Liver (tissue), 3 donors: ENCODE data around the gene CLEC1A.

ENCODE experiments used
- EGR1 ChIP-seq, 2 donors: IDR thresholded peaks; 2 replicates each; pipeline ENCODE4 v1.6.1; 2016 to 2018; ENCODE audit warnings: antibody characterized with exemption in 2 of 2, low read depth in 2 of 2
- GABPA ChIP-seq, 2 donors: IDR thresholded peaks in 1 of 2; conservative IDR thresholded peaks in 1 of 2; 2 replicates each; pipeline ENCODE4 v1.6.1; 2016; ENCODE audit warnings: antibody characterized with exemption in 2 of 2, mild to moderate bottlenecking in 1 of 2, moderate library complexity in 1 of 2
- HNF4G ChIP-seq: IDR thresholded peaks from 2 replicates; pipeline ENCODE4 v1.6.1; 2016; ENCODE audit warnings: antibody characterized with exemption
- JUND ChIP-seq, 2 donors: IDR thresholded peaks; 2 replicates each; pipeline ENCODE4 v1.6.1; 2016; ENCODE audit warnings: antibody characterized with exemption in 2 of 2
- RXRA ChIP-seq, 2 donors: IDR thresholded peaks; 2 replicates each; pipeline ENCODE4 v1.6.1; 2017 to 2018; ENCODE audit warnings: antibody characterized with exemption in 2 of 2, mild to moderate bottlenecking in 1 of 2
- SP1 ChIP-seq: IDR thresholded peaks from 2 replicates; pipeline ENCODE4 v1.6.1; 2018; ENCODE audit warnings: antibody characterized with exemption, mild to moderate bottlenecking
- TAF1 ChIP-seq: conservative IDR thresholded peaks from 2 replicates; pipeline ENCODE4 v1.6.1; 2016; ENCODE audit warnings: antibody characterized with exemption, mild to moderate bottlenecking
- YY1 ChIP-seq: IDR thresholded peaks from 2 replicates; pipeline ENCODE4 v1.6.1; 2016; ENCODE audit warnings: antibody characterized with exemption, mild to moderate bottlenecking
- TF ChIP-seq, protein P1 (sequence below): fragments of 150-350 bp; IDR thresholded peaks from 2 replicates; pipeline ENCODE4 v1.5.1; 2017; ENCODE audit warnings: improper control_type of control experiment, low read depth, low read length; ENCODE audit not compliant: missing input control
- TF ChIP-seq, protein P2 (sequence below): IDR thresholded peaks from 2 replicates; pipeline ENCODE4 v1.6.1; 2016; ENCODE audit warnings: antibody characterized with exemption
- TF ChIP-seq, protein P3 (sequence below): IDR thresholded peaks from 2 replicates; pipeline ENCODE4 v1.6.1; 2016; ENCODE audit warnings: antibody characterized with exemption, mild to moderate bottlenecking
- TF ChIP-seq, protein P4 (sequence below): IDR thresholded peaks from 2 replicates; pipeline ENCODE4 v1.6.1; 2016; ENCODE audit warnings: antibody characterized with exemption
- donor health status: healthy.
- donor health status: healthy.

DNA sequence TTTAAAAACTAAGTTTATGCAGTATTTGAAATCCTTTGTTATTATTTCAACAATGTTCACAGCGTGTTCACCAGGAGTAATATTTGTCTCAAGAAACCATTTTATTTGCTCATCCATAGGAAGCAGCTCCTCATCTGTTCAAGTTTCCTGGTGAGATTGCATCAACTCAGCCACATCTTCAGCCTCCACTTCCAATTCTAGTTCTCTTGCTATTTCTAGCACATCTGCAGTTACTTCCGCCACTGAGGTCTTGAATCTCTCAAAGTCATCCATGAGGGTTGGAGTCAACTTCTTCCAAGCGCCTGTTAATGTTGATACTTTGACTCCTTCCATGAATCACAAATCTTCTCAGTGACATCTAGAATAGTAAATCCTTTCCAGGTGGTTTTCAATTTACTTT, 50.3 kb downstream of the CLEC1A start:
- TF ChIP-seq JUND (IDR thresholded peaks at IDR 0.05) (no peak), YY1 (no peak), SP1 (no peak), HNF4G (no peak), TAF1 (no peak), GABPA (IDR thresholded peaks at IDR 0.05 in 1 of 2, conservative IDR thresholded peaks at IDR 0.05 in 1 of 2) (no peak), RXRA (IDR thresholded peaks at IDR 0.05) (no peak), EGR1 (IDR thresholded peaks at IDR 0.05; ENCODE audit: low read depth in 2 of 2) (no peak)
- TF ChIP-seq, protein P1, sequence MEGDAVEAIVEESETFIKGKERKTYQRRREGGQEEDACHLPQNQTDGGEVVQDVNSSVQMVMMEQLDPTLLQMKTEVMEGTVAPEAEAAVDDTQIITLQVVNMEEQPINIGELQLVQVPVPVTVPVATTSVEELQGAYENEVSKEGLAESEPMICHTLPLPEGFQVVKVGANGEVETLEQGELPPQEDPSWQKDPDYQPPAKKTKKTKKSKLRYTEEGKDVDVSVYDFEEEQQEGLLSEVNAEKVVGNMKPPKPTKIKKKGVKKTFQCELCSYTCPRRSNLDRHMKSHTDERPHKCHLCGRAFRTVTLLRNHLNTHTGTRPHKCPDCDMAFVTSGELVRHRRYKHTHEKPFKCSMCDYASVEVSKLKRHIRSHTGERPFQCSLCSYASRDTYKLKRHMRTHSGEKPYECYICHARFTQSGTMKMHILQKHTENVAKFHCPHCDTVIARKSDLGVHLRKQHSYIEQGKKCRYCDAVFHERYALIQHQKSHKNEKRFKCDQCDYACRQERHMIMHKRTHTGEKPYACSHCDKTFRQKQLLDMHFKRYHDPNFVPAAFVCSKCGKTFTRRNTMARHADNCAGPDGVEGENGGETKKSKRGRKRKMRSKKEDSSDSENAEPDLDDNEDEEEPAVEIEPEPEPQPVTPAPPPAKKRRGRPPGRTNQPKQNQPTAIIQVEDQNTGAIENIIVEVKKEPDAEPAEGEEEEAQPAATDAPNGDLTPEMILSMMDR: no peak
- TF ChIP-seq, protein P2, sequence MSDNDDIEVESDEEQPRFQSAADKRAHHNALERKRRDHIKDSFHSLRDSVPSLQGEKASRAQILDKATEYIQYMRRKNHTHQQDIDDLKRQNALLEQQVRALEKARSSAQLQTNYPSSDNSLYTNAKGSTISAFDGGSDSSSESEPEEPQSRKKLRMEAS: no peak
- TF ChIP-seq, protein P3, sequence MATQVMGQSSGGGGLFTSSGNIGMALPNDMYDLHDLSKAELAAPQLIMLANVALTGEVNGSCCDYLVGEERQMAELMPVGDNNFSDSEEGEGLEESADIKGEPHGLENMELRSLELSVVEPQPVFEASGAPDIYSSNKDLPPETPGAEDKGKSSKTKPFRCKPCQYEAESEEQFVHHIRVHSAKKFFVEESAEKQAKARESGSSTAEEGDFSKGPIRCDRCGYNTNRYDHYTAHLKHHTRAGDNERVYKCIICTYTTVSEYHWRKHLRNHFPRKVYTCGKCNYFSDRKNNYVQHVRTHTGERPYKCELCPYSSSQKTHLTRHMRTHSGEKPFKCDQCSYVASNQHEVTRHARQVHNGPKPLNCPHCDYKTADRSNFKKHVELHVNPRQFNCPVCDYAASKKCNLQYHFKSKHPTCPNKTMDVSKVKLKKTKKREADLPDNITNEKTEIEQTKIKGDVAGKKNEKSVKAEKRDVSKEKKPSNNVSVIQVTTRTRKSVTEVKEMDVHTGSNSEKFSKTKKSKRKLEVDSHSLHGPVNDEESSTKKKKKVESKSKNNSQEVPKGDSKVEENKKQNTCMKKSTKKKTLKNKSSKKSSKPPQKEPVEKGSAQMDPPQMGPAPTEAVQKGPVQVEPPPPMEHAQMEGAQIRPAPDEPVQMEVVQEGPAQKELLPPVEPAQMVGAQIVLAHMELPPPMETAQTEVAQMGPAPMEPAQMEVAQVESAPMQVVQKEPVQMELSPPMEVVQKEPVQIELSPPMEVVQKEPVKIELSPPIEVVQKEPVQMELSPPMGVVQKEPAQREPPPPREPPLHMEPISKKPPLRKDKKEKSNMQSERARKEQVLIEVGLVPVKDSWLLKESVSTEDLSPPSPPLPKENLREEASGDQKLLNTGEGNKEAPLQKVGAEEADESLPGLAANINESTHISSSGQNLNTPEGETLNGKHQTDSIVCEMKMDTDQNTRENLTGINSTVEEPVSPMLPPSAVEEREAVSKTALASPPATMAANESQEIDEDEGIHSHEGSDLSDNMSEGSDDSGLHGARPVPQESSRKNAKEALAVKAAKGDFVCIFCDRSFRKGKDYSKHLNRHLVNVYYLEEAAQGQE: no peak
- TF ChIP-seq, protein P4, sequence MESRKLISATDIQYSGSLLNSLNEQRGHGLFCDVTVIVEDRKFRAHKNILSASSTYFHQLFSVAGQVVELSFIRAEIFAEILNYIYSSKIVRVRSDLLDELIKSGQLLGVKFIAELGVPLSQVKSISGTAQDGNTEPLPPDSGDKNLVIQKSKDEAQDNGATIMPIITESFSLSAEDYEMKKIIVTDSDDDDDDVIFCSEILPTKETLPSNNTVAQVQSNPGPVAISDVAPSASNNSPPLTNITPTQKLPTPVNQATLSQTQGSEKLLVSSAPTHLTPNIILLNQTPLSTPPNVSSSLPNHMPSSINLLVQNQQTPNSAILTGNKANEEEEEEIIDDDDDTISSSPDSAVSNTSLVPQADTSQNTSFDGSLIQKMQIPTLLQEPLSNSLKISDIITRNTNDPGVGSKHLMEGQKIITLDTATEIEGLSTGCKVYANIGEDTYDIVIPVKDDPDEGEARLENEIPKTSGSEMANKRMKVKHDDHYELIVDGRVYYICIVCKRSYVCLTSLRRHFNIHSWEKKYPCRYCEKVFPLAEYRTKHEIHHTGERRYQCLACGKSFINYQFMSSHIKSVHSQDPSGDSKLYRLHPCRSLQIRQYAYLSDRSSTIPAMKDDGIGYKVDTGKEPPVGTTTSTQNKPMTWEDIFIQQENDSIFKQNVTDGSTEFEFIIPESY: no peak
